Caco-2 (cell line): ENCODE data around the gene DERA. TPM values are rescaled to one million over a fixed set of nuclear protein-coding genes. Genes with fewer than 3 reads are reported as not detected.
A peak's percentile ranks its signal among the peaks of the same experiment; 100 is the strongest.

Experiments used
- BruUV-seq: library from RNA; stranded (reverse); fragments of 400-500 nt; replicated peaks from 2 replicates; lab custom pipeline; 2021; lab: Mats Ljungman, UMichigan
- CTCF ChIA-PET: fragments of 300-600 bp; sonication (Branson Sonifier 250); formaldehyde crosslinking; loops from one replicate; lab custom pipeline; 2022; ENCODE audit warnings: antibody characterized with exemption; lab: Charles Lee
- POLR2A ChIA-PET: fragments of 300-600 bp; sonication (Branson Sonifier 250); formaldehyde crosslinking; loops from one replicate; lab custom pipeline; 2022; ENCODE audit warnings: antibody characterized with exemption; lab: Charles Lee
- DNase-seq, 2 experiments: peaks; one replicate each; pipeline versions ENCODE4 v3.0.0 to v3.0.0-alpha.2; 2020 to 2022
- H3K27me3 ChIP-seq: replicated peaks from 2 replicates; pipeline ENCODE4 v1.6.0; 2011; ENCODE audit warnings: low read length; ENCODE audit not compliant: control insufficient read depth, insufficient read depth
- H3K36me3 ChIP-seq: 2 replicates; pipeline ENCODE4 v1.5.1; 2011; ENCODE audit warnings: low read length; ENCODE audit not compliant: control insufficient read depth, insufficient read depth
- H3K4me1 ChIP-seq: fragments of 250-450 bp; sonication (Bioruptor Pico); 2 replicates; pipeline ENCODE4 v1.5.1; 2020; ENCODE audit warnings: mild to moderate bottlenecking
- H3K4me3 ChIP-seq: 2 replicates; pipeline ENCODE4 v1.5.1; 2011; ENCODE audit warnings: low read depth, mild to moderate bottlenecking, control low read depth, low read length
- H3K9me3 ChIP-seq: fragments of 250-450 bp; sonication (Bioruptor Pico); 2 replicates; pipeline ENCODE4 v1.5.1; 2020; ENCODE audit warnings: mild to moderate bottlenecking, moderate library complexity
- H3K27ac Mint-ChIP-seq: one replicate; pipeline ENCODE4 v1.8.0; 2022; ENCODE audit warnings: mixed read lengths; ENCODE audit not compliant: unreplicated experiment
- H3K27me3 Mint-ChIP-seq: one replicate; pipeline ENCODE4 v1.8.0; 2022; ENCODE audit warnings: mixed read lengths; ENCODE audit not compliant: insufficient read depth, unreplicated experiment
- H3K36me3 Mint-ChIP-seq: one replicate; pipeline ENCODE4 v1.8.0; 2022; ENCODE audit warnings: mild to moderate bottlenecking, mixed read lengths; ENCODE audit not compliant: insufficient read depth, unreplicated experiment
- H3K4me1 Mint-ChIP-seq: one replicate; pipeline ENCODE4 v1.8.0; 2022; ENCODE audit warnings: low read depth, mixed read lengths; ENCODE audit not compliant: unreplicated experiment
- H3K4me3 Mint-ChIP-seq: one replicate; pipeline ENCODE4 v1.8.0; 2022; ENCODE audit warnings: mild to moderate bottlenecking, moderate library complexity, mixed read lengths; ENCODE audit not compliant: unreplicated experiment
- H3K9me3 Mint-ChIP-seq: one replicate; pipeline ENCODE4 v1.8.0; 2022; ENCODE audit warnings: mixed read lengths; ENCODE audit not compliant: unreplicated experiment
- intact Hi-C: fragments of 100-400 bp; cut with micrococcal nuclease; formaldehyde crosslinking; loops from one replicate; pipeline ENCODE4 v1.10.0; 2022; ENCODE audit not compliant: unreplicated experiment
- total RNA-seq: library from RNA; stranded (reverse); gene quantifications from 2 replicates; pipeline ENCODE4 v1.2.3, GENCODE V29; 2022
- TF ChIP-seq, protein P1 (sequence below), 2 experiments: fragments of 200-600 bp in 1 of 2; IDR thresholded peaks; 1 replicate in 1 of 2; 2 replicates in 1 of 2; pipeline versions ENCODE4 v1.5.1 to v1.8.0; 2011 to 2022; ENCODE audit warnings: antibody characterized with exemption in 1 of 2, control low read depth in 1 of 2, inconsistent platforms in 1 of 2, low read depth in 1 of 2, low read length in 1 of 2, mild to moderate bottlenecking in 1 of 2, moderate library complexity in 1 of 2; ENCODE audit not compliant: insufficient read depth in 1 of 2, severe bottlenecking in 1 of 2, unreplicated experiment in 1 of 2

Gene DERA
- total RNA-seq, 1 experiment from 2014 or later: 86.4 TPM

- Histone ChIP-seq H3K27me3 (no peaks in the 10 kb centered on the region), H3K4me3 (no peak overlapping the region), H3K9me3 (peaks cover 10% of the 10 kb centered on the region), H3K36me3 (no peaks in the 10 kb centered on the region), H3K4me1 (peaks cover 27% of the 10 kb centered on the region)
- TF ChIP-seq, protein P1, sequence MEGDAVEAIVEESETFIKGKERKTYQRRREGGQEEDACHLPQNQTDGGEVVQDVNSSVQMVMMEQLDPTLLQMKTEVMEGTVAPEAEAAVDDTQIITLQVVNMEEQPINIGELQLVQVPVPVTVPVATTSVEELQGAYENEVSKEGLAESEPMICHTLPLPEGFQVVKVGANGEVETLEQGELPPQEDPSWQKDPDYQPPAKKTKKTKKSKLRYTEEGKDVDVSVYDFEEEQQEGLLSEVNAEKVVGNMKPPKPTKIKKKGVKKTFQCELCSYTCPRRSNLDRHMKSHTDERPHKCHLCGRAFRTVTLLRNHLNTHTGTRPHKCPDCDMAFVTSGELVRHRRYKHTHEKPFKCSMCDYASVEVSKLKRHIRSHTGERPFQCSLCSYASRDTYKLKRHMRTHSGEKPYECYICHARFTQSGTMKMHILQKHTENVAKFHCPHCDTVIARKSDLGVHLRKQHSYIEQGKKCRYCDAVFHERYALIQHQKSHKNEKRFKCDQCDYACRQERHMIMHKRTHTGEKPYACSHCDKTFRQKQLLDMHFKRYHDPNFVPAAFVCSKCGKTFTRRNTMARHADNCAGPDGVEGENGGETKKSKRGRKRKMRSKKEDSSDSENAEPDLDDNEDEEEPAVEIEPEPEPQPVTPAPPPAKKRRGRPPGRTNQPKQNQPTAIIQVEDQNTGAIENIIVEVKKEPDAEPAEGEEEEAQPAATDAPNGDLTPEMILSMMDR (IDR thresholded peaks at IDR 0.05; ENCODE audit: insufficient read depth in 1 of 2, low read depth in 1 of 2, low read length in 1 of 2, severe bottlenecking in 1 of 2, unreplicated experiment in 1 of 2): no peak
- no TSS peak for BruUV-seq
- no peak overlapping the region for H3K27ac Mint-ChIP-seq
- CTCF ChIA-PET: no interaction called here
- DNase-seq: no peak
- POLR2A ChIA-PET: no interaction called here
- intact Hi-C loops: no loop called here
- peaks cover 22% of the 10 kb centered on the region for H3K36me3 Mint-ChIP-seq
- no peak overlapping the region for H3K4me3 Mint-ChIP-seq
- H3K9me3 Mint-ChIP-seq: peaks cover 36% of the 10 kb centered on the region
- H3K4me1 Mint-ChIP-seq: peaks cover 24% of the 10 kb centered on the region
- H3K27me3 Mint-ChIP-seq: no peaks in the 10 kb centered on the region
Measured at GRCh38 chr12:16027002-16027401, 115.9 kb downstream of the DERA start.

DNA sequence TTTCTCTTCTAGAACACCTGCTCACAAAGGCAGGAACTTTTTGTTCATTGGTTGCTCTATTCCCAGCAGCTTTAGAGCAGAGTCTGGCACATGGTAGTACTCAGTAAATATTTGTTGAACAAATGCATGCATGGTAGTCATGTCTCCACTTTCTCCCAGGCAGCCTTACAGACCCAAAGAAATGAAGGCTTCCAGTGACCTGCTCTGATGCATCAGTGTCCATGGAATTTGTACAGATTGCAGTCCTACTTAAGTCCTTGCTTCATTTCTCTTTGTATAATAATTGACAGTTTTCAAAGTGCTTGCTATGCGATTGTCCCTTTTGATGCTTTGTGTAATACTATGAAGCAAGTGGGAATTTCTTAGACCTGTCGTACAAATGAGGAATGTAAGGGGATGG lies 119.6 kb downstream of the DERA start:
- POLR2A ChIA-PET: interaction anchor here (1.0 kb wide), 1 partner anchor 9 kb away, joined by 5 read pairs; no protein-coding TSS in a partner anchor

GRCh38 chr12:16034136-16034817 lies 123.1 kb downstream of the DERA start:
- H3K4me1 Mint-ChIP-seq: peaks cover 23% of the 10 kb centered on the region
- no peak overlapping the region for H3K4me3 ChIP-seq
- H3K4me1 ChIP-seq: peaks cover 24% of the 10 kb centered on the region
- no peaks in the 10 kb centered on the region; the same call in 1 of the 2 replicates for H3K36me3 ChIP-seq
- TF ChIP-seq, protein P1 (IDR thresholded peaks at IDR 0.05; ENCODE audit: insufficient read depth in 1 of 2, low read depth in 1 of 2, low read length in 1 of 2, severe bottlenecking in 1 of 2, unreplicated experiment in 1 of 2): no peak
- no peak overlapping the region for H3K4me3 Mint-ChIP-seq
- no peak for DNase-seq
- intact Hi-C loops: loop anchor here (5.0 kb wide), 1 partner anchor 122 kb away; the partner anchor contains the start of gene DERA
- H3K27me3 Mint-ChIP-seq: no peaks in the 10 kb centered on the region
- ChIA-PET CTCF (no interaction called here), POLR2A (interaction anchor here (0.5 kb wide), 1 partner anchor 312 kb away, joined by 8 read pairs; no protein-coding TSS in a partner anchor)
- peaks cover 10% of the 10 kb centered on the region for H3K9me3 Mint-ChIP-seq
- BruUV-seq: no TSS peak
- H3K9me3 ChIP-seq: no peaks in the 10 kb centered on the region
- H3K36me3 Mint-ChIP-seq: peaks cover 33% of the 10 kb centered on the region
- H3K27me3 ChIP-seq: no peaks in the 10 kb centered on the region
- H3K27ac Mint-ChIP-seq: no peak overlapping the region

More for the DNA sequence above, 119.6 kb downstream of the DERA start:
- intact Hi-C loops: loop anchor here (1.0 to 5.0 kb wide), 5 partner anchors 9 to 118 kb away; partner anchors contain the start of gene DERA
- Histone ChIP-seq H3K4me3 (no peak overlapping the region), H3K9me3 (no peaks in the 10 kb centered on the region), H3K36me3 (no peaks in the 10 kb centered on the region), H3K4me1 (peaks cover 24% of the 10 kb centered on the region), H3K27me3 (no peaks in the 10 kb centered on the region)
- H3K27ac Mint-ChIP-seq: peak overlapping the region; percentile 81
- H3K4me3 Mint-ChIP-seq: no peak overlapping the region
- TF ChIP-seq, protein P1 (IDR thresholded peaks at IDR 0.05; ENCODE audit: insufficient read depth in 1 of 2, low read depth in 1 of 2, low read length in 1 of 2, severe bottlenecking in 1 of 2, unreplicated experiment in 1 of 2): no peak
- DNase-seq: peak; percentile 80 to 81
- no peaks in the 10 kb centered on the region for H3K27me3 Mint-ChIP-seq
- peaks cover 23% of the 10 kb centered on the region for H3K4me1 Mint-ChIP-seq
- peaks cover 10% of the 10 kb centered on the region for H3K9me3 Mint-ChIP-seq
- no TSS peak for BruUV-seq
- CTCF ChIA-PET: interaction anchor here (1.4 kb wide), 1 partner anchor 9 kb away, joined by 4 read pairs; no protein-coding TSS in a partner anchor
- H3K36me3 Mint-ChIP-seq: peaks cover 23% of the 10 kb centered on the region
